Gastroesophageal sphincter (tissue), 3 donors: Measurements from ENCODE around the gene ARGLU1.

Experiments
- CTCF ChIP-seq, 4 experiments: fragments of 200-600 bp in 2 of 4; fragments of 450-650 bp in 2 of 4; sonication (generic) in 1 of 4; IDR thresholded peaks; one replicate each; pipeline ENCODE4 v1.5.1; 2017 to 2019; ENCODE audit warnings: antibody characterized with exemption in 4 of 4, mild to moderate bottlenecking in 2 of 4, moderate library complexity in 2 of 4
- EP300 ChIP-seq: sonication (generic); formaldehyde crosslinking; IDR thresholded peaks from one replicate; pipeline ENCODE4 v1.6.1; 2017; ENCODE audit warnings: antibody characterized with exemption, mild to moderate bottlenecking
- POLR2A ChIP-seq, 2 donors: fragments of 450-650 bp; IDR thresholded peaks; one replicate each; pipeline ENCODE4 v1.6.1; 2017; ENCODE audit warnings: antibody characterized with exemption in 2 of 2, mild to moderate bottlenecking in 2 of 2, moderate library complexity in 1 of 2
- POLR2AphosphoS5 ChIP-seq: sonication (generic); formaldehyde crosslinking; IDR thresholded peaks from one replicate; pipeline ENCODE4 v1.6.1; 2017; ENCODE audit warnings: antibody characterized with exemption

GRCh38 chr13:106601489-106601888 is 33.6 kb upstream of the ARGLU1 start:
- no peak for TF ChIP-seq EP300
- no peak for TF ChIP-seq CTCF (IDR thresholded peaks at IDR 0.05)
- TF ChIP-seq POLR2A (IDR thresholded peaks at IDR 0.05), result no peak
- no peak for TF ChIP-seq POLR2AphosphoS5
